Caco-2 (cell line): ENCODE measurements around the gene TMED8. TPM values are rescaled to one million over a fixed set of nuclear protein-coding genes. Genes with fewer than 3 reads are reported as not detected.

Experiments used
- BruUV-seq: library from RNA; stranded (reverse); fragments of 400-500 nt; replicated peaks from 2 replicates; lab custom pipeline; 2021; lab: Mats Ljungman, UMichigan
- CTCF ChIA-PET: fragments of 300-600 bp; sonication (Branson Sonifier 250); formaldehyde crosslinking; loops from one replicate; lab custom pipeline; 2022; ENCODE audit warnings: antibody characterized with exemption; lab: Charles Lee
- POLR2A ChIA-PET: fragments of 300-600 bp; sonication (Branson Sonifier 250); formaldehyde crosslinking; loops from one replicate; lab custom pipeline; 2022; ENCODE audit warnings: antibody characterized with exemption; lab: Charles Lee
- DNase-seq, 2 experiments: peaks; one replicate each; pipeline versions ENCODE4 v3.0.0 to v3.0.0-alpha.2; 2020 to 2022
- H3K27me3 ChIP-seq: replicated peaks from 2 replicates; pipeline ENCODE4 v1.6.0; 2011; ENCODE audit warnings: low read length; ENCODE audit not compliant: control insufficient read depth, insufficient read depth
- H3K36me3 ChIP-seq: 2 replicates; pipeline ENCODE4 v1.5.1; 2011; ENCODE audit warnings: low read length; ENCODE audit not compliant: control insufficient read depth, insufficient read depth
- H3K4me1 ChIP-seq: fragments of 250-450 bp; sonication (Bioruptor Pico); 2 replicates; pipeline ENCODE4 v1.5.1; 2020; ENCODE audit warnings: mild to moderate bottlenecking
- H3K4me3 ChIP-seq: 2 replicates; pipeline ENCODE4 v1.5.1; 2011; ENCODE audit warnings: low read depth, mild to moderate bottlenecking, control low read depth, low read length
- H3K9me3 ChIP-seq: fragments of 250-450 bp; sonication (Bioruptor Pico); 2 replicates; pipeline ENCODE4 v1.5.1; 2020; ENCODE audit warnings: mild to moderate bottlenecking, moderate library complexity
- H3K27ac Mint-ChIP-seq: one replicate; pipeline ENCODE4 v1.8.0; 2022; ENCODE audit warnings: mixed read lengths; ENCODE audit not compliant: unreplicated experiment
- H3K27me3 Mint-ChIP-seq: one replicate; pipeline ENCODE4 v1.8.0; 2022; ENCODE audit warnings: mixed read lengths; ENCODE audit not compliant: insufficient read depth, unreplicated experiment
- H3K36me3 Mint-ChIP-seq: one replicate; pipeline ENCODE4 v1.8.0; 2022; ENCODE audit warnings: mild to moderate bottlenecking, mixed read lengths; ENCODE audit not compliant: insufficient read depth, unreplicated experiment
- H3K4me1 Mint-ChIP-seq: one replicate; pipeline ENCODE4 v1.8.0; 2022; ENCODE audit warnings: low read depth, mixed read lengths; ENCODE audit not compliant: unreplicated experiment
- H3K4me3 Mint-ChIP-seq: one replicate; pipeline ENCODE4 v1.8.0; 2022; ENCODE audit warnings: mild to moderate bottlenecking, moderate library complexity, mixed read lengths; ENCODE audit not compliant: unreplicated experiment
- H3K9me3 Mint-ChIP-seq: one replicate; pipeline ENCODE4 v1.8.0; 2022; ENCODE audit warnings: mixed read lengths; ENCODE audit not compliant: unreplicated experiment
- CTCF ChIP-seq, 2 experiments: fragments of 200-600 bp in 1 of 2; IDR thresholded peaks; 1 replicate in 1 of 2; 2 replicates in 1 of 2; pipeline versions ENCODE4 v1.5.1 to v1.8.0; 2011 to 2022; ENCODE audit warnings: antibody characterized with exemption in 1 of 2, control low read depth in 1 of 2, inconsistent platforms in 1 of 2, low read depth in 1 of 2, low read length in 1 of 2, mild to moderate bottlenecking in 1 of 2, moderate library complexity in 1 of 2; ENCODE audit not compliant: insufficient read depth in 1 of 2, severe bottlenecking in 1 of 2, unreplicated experiment in 1 of 2
- intact Hi-C: fragments of 100-400 bp; cut with micrococcal nuclease; formaldehyde crosslinking; loops from one replicate; pipeline ENCODE4 v1.10.0; 2022; ENCODE audit not compliant: unreplicated experiment
- total RNA-seq: library from RNA; stranded (reverse); gene quantifications from 2 replicates; pipeline ENCODE4 v1.2.3, GENCODE V29; 2022

The TMED8 gene
- total RNA-seq, 1 experiment from 2014 or later: 14.1 TPM

GRCh38 chr14:77343662-77344061 is 33.2 kb downstream of the TMED8 start:
- H3K27me3 ChIP-seq: no peaks in the 10 kb centered on the region
- H3K36me3 Mint-ChIP-seq: no peaks in the 10 kb centered on the region
- intact Hi-C loops: no loop called here
- no peak overlapping the region for H3K4me3 ChIP-seq
- no peaks in the 10 kb centered on the region for H3K9me3 Mint-ChIP-seq
- H3K27ac Mint-ChIP-seq: no peak overlapping the region
- TF ChIP-seq CTCF (IDR thresholded peaks at IDR 0.05; ENCODE audit: insufficient read depth in 1 of 2, low read depth in 1 of 2, low read length in 1 of 2, severe bottlenecking in 1 of 2, unreplicated experiment in 1 of 2): no peak
- H3K27me3 Mint-ChIP-seq: no peaks in the 10 kb centered on the region
- POLR2A ChIA-PET: no interaction called here
- DNase-seq: no peak
- no peaks in the 10 kb centered on the region for H3K4me1 ChIP-seq
- H3K36me3 ChIP-seq: no peaks in the 10 kb centered on the region
- H3K4me3 Mint-ChIP-seq: no peak overlapping the region
- CTCF ChIA-PET: no interaction called here
- no peaks in the 10 kb centered on the region for H3K4me1 Mint-ChIP-seq
- no TSS peak for BruUV-seq
- no peaks in the 10 kb centered on the region for H3K9me3 ChIP-seq

GRCh38 chr14:77342726-77343397 is 34.0 kb downstream of the TMED8 start:
- no peak for DNase-seq

GRCh38 chr14:77340389-77340788 is 36.5 kb downstream of the TMED8 start:
- CTCF ChIA-PET: no interaction called here
- no peaks in the 10 kb centered on the region for H3K36me3 Mint-ChIP-seq
- Histone ChIP-seq H3K27me3 (no peaks in the 10 kb centered on the region), H3K36me3 (no peaks in the 10 kb centered on the region), H3K9me3 (0 out of 2 replicates have a peak, but pooled peaks cover 2% of the 10 kb centered on the region), H3K4me1 (peaks cover 5% of the 10 kb centered on the region), H3K4me3 (no peak overlapping the region)
- no peaks in the 10 kb centered on the region for H3K27me3 Mint-ChIP-seq
- no peak overlapping the region for H3K4me3 Mint-ChIP-seq
- POLR2A ChIA-PET: no interaction called here
- no peak for TF ChIP-seq CTCF (IDR thresholded peaks at IDR 0.05; ENCODE audit: insufficient read depth in 1 of 2, low read depth in 1 of 2, low read length in 1 of 2, severe bottlenecking in 1 of 2, unreplicated experiment in 1 of 2)
- peaks cover 7% of the 10 kb centered on the region for H3K4me1 Mint-ChIP-seq
- BruUV-seq: no TSS peak
- intact Hi-C loops: no loop called here
- no peak overlapping the region for H3K27ac Mint-ChIP-seq
- no peak for DNase-seq
- H3K9me3 Mint-ChIP-seq: no peaks in the 10 kb centered on the region

More at GRCh38 chr14:77342726-77343397, 34.0 kb downstream of the TMED8 start:
- CTCF ChIA-PET: no interaction called here
- no peaks in the 10 kb centered on the region for H3K27me3 Mint-ChIP-seq
- Histone ChIP-seq H3K4me1 (no peaks in the 10 kb centered on the region), H3K9me3 (no peaks in the 10 kb centered on the region), H3K27me3 (no peaks in the 10 kb centered on the region), H3K36me3 (no peaks in the 10 kb centered on the region), H3K4me3 (no peak overlapping the region)
- intact Hi-C loops: no loop called here
- no peaks in the 10 kb centered on the region for H3K9me3 Mint-ChIP-seq
- POLR2A ChIA-PET: no interaction called here
- no peak overlapping the region for H3K27ac Mint-ChIP-seq
- H3K4me1 Mint-ChIP-seq: no peaks in the 10 kb centered on the region
- no TSS peak for BruUV-seq
- TF ChIP-seq CTCF (IDR thresholded peaks at IDR 0.05; ENCODE audit: insufficient read depth in 1 of 2, low read depth in 1 of 2, low read length in 1 of 2, severe bottlenecking in 1 of 2, unreplicated experiment in 1 of 2): no peak
- H3K36me3 Mint-ChIP-seq: no peaks in the 10 kb centered on the region
- no peak overlapping the region for H3K4me3 Mint-ChIP-seq
